HG03520 (cell line): ENCODE data around the gene CERT1.
"Not testable (repeated sequence)": the region's sequence is repeated elsewhere in the genome, so short reads cannot be mapped to it uniquely, and the experiment has no call there.

Source experiments
- ATAC-seq: cut with Tn5 transposase; IDR thresholded peaks from one replicate; pipeline ENCODE4 v1.9.1; 2021; ENCODE audit warnings: mild to moderate bottlenecking, moderate library complexity; ENCODE audit not compliant: unreplicated experiment

Gene CERT1

DNA sequence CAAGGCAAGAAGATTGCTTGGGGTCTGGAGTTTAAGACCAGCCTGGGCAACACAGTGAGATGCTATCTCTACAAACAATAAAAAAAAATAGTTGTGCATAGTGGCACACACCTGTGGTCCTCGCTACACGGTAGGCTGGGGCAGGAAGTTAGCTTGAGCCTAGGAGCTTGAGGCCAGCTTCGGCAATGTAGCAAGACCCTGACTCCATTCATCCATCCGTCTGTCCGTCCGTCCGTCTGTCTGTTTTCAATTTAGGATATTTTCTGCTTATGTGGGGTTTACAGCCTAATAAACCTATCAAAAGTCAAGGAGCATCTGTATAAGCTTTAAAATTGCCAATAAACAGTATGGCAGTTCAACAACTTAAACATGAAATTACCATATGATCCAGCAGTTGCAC is 154.7 kb downstream of the CERT1 start:
- no peak for ATAC-seq

- ATAC-seq: no peak
Observed at GRCh38 chr5:75355236-75355635, 156.2 kb downstream of the CERT1 start.

- ATAC-seq: no peak
Observed at GRCh38 chr5:75351139-75351926, 160.1 kb downstream of the CERT1 start.

GRCh38 chr5:75349663-75350062 is 161.8 kb downstream of the CERT1 start:
- ATAC-seq: no peak

DNA sequence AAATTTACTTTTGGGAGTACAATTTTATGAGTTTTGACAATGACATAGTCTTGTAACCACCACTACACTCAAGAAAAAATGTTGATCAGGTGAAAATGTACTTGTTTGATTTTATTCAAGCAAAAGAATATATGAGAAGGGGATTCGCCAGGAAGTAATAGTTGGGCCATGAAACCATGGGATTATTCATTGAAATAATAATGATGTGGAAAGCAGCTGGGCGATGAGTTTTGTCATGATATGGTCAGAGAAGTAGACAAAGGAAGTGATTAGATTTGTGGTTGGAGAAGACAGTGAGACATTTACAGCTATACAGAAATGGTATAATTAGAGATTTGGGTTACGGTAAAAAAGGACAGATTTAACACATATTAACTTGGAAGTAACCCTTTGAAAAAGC is 163.2 kb downstream of the CERT1 start:
- no peak for ATAC-seq

GRCh38 chr5:75342836-75343235 is 168.6 kb downstream of the CERT1 start:
- ATAC-seq: no peak

DNA sequence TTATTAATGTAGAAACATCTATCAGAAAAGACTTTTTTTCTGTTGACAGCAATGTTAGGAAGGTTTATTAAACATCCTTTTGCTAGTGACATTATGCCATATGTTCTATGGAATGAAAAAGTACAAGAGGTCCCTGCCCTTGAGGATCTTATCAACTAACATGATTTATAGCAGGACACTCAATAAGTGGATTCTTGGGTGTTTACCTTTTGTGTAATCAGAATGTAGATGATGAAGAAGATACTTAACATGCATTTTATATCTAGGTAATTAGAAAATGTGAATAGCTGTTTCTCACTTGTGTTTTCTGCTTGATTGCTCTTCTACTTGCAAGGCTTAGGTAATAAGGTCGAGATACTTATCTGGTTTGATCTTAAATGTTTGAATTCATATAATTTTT is 169.5 kb downstream of the CERT1 start:
- no peak for ATAC-seq

DNA sequence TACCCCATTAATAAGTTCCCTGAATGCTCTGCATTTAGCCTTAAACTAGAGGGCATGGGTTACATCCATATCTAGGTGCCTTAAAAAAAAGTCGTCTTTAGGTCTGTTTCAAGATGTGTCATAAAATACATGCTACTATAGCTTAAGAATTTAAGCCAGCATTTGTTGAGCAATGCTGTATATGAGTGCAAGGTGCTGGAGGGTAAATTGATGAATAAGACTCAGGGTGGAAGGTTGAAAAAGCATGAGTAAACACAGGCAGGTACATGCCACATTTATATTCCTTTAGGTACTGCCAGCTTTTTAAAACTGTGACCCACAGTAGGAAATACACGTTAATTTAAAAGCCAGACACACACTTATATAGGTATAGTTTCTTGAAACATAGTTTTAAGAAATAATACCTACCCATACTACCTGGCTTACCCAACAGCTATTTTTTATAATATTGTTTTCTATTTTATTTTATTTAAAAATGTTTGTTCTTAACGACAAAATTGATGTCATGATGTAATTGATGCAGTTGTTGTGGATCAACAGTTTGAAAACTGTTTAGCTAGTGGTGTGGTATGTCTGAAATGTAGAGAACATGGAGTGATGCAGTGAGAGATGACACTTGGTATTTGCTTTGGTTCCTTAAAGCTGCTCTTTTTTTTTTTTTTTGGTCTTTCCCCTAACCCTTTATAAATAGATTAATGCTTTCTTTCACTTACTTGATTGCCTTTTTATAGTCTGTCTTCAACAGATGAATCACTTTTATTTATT is 170.5 kb downstream of the CERT1 start:
- ATAC-seq: no peak

DNA sequence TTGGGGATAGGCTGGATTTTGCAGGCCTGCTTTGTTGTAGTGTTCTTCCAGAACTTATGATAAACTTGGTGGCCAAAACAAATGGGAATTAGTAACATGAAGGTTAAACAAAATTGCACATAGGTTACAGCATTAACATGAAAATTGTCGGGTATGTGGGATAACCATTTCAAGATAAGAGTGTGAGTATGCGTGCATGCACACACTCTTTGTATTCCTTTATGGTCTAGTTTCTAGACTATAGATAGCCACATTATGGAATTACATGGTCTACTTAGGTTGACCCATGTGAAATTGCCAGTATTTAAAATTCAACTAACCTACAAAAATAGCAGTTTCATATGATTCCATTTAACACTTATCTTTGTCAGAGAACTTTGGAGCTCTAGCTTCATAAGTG is 173.0 kb downstream of the CERT1 start:
- no peak for ATAC-seq

- ATAC-seq: no peak
Observed at GRCh38 chr5:75337366-75338021, 173.9 kb downstream of the CERT1 start.

GRCh38 chr5:75336615-75337336 is 174.7 kb downstream of the CERT1 start, which contains the start of gene HMGCR:
Gene HMGCR, plus strand, starts transcription at chr5:75337220. Its CDS starts 5,386 bp downstream, at chr5:75342606.
- ATAC-seq: peak; percentile 98

GRCh38 chr5:75335952-75336614 is 175.3 kb downstream of the CERT1 start:
- ATAC-seq: no peak

DNA sequence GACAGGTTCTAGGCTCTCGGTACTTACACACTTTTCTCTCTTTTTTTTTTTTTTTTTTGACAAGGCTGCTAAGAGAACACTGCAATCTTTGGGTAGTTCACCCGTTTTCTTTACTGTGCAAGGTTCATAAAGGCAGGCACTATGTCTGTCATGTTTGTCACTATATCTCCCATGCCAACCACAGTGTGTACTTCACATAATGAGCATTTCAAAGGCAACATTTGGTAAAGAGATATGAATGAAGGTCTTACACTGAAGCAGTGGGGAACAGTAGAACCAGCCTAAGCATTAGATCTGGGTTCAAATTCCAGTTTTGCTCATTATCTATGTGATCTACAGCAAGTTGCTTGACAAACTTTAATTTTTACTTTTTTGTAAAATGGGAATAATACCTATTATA is 175.9 kb downstream of the CERT1 start:
- ATAC-seq: no peak

DNA sequence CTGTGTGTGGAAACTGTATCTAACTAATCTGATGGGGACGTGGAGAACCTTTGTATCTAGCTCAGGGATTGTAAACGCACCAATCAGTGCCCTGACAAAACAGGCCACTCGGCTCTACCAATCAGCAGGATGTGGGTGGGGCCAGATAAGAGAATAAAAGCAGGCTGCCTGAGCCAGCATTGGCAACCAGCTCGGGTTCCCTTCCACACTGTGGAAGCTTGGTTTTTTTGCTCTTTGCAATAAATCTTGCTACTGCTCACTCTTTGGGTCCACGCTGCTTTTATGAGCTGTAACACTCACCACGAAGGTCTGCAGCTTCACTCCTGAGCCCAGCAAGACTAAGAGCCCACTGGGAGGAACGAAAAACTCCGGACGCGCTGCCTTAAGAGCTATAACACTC is 177.0 kb downstream of the CERT1 start:
- not testable (repeated sequence) for ATAC-seq

DNA sequence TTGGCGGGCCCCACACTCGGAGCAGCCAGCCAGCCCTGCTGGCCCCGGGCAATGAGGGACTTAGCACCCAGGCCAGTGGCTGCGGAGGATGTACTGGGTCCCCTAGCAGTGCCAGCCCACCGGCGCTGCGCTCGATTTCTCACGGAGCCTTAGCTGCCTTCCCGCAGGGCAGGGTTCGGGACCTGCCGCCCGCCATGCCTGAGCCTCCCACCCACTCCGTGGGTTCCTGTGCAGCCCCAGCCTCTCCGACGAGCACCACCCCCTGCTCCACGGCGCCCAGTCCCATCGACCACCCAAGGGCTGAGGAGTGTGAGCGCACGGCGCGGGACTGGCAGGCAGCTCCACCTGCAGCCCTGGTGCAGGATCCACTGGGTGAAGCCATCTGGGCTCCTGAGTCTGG is 177.7 kb downstream of the CERT1 start:
- ATAC-seq: not testable (repeated sequence)

DNA sequence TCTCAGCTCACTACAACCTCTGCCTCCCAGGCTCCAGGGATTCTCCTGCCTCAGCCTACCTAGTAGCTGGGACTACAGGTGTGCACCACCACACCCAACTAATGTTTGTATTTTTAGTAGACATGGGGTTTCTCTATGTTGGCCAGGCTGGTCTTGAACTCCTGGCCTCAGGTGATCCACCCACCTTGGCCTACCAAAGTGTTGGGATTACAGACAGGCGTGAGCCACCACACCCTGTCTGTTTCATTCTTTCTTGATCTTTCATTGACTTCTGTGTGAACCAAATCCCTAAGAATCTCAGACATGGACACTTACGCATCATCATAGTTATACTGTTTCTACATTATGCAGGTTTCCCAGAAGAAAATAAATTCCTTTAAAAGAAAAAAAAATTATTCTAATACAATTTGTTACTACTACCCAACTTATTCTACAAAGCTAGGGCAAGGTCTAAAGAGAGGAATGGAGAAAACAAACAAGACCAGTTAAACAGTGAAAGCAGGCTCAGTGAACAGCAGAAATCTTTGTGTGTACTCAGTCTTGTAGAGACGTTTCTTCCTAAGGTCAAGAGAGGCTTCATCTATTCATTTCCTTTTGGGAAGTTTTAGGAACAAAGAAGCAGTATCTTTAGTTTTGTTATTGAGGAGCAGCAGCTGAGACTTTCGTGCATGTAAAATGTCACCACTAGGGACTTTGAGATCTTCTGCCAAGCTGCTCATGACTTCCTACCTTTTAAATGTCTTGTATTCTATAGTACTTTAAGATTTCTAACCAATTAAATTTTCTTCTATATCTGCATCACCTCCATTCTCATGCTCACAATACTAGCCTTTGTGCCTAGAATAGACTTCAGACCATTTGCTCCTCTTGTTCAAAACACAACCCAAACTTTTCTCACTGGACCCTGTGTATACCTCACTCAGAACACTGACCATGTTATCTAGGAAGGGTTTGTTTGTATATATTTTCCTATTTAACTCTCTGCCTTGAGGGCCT is 180.0 kb downstream of the CERT1 start:
- no peak for ATAC-seq

DNA sequence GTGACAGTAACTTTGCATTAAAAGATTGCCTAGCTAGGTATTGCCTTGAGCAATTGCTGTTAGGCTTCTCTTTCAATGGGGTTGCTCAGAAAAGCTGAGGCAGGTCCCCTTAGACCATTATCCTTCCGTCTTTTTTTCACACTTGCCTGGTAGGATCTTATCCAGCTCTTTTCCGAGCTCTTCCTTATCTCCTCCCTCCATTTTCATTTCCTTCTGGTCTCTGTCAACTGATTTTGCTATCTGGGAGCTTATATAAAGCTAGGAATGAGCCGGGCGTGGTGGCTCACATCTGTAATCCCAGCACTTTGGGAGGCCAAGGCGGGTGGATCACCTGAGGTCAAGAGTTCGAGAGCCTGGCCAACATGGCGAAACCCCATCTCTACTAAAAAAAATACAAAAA is 181.0 kb downstream of the CERT1 start:
- ATAC-seq: no peak
